Measurements from ENCODE around the gene HBB.

Gene HBB

DNA sequence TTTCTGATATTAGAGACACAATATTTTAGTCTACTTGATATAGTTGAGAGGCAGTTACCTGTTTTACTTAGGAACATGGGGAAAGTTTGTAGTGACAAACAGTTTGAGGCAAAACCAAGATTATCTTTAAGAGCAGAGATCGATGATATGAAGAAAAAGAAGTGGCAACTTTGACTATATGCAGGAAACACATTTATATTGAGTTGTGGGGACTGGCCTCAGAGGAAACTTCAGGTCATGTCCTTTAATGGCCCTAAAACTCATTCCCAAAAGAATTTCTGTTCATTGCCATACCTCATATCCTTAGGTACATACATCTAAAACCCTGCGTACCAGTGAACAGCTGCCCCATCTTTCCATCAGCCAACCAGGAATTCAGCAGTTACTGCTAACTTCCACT, 18.3 kb upstream of the HBB start:
- TF ChIP-seq, protein P1, sequence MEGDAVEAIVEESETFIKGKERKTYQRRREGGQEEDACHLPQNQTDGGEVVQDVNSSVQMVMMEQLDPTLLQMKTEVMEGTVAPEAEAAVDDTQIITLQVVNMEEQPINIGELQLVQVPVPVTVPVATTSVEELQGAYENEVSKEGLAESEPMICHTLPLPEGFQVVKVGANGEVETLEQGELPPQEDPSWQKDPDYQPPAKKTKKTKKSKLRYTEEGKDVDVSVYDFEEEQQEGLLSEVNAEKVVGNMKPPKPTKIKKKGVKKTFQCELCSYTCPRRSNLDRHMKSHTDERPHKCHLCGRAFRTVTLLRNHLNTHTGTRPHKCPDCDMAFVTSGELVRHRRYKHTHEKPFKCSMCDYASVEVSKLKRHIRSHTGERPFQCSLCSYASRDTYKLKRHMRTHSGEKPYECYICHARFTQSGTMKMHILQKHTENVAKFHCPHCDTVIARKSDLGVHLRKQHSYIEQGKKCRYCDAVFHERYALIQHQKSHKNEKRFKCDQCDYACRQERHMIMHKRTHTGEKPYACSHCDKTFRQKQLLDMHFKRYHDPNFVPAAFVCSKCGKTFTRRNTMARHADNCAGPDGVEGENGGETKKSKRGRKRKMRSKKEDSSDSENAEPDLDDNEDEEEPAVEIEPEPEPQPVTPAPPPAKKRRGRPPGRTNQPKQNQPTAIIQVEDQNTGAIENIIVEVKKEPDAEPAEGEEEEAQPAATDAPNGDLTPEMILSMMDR (IDR thresholded peaks at IDR 0.05; ENCODE audit: low read length, missing control alignments), result no peak
- H3K4me3 ChIP-seq (replicated peaks; ENCODE audit: low read depth, low read length), result no peak overlapping the region
- no peak for DNase-seq (ENCODE audit: low read depth)

DNA sequence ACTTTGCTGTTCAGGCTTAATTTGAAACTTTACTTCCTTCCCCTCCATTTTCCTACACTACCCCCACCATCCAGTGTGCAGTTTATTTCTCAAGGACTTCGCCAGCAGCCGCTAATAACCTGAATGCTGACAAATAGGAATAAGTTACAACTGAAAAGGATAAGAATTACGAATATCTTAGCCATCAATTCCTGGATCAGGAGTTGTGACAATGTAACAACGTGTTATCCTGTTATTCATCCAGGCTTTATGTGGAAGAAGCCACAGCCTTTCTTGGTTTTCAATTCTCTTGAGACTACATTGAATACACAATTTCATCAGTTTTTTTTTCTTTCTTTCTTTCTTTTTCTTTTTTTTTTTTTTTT, 16.9 kb upstream of the HBB start:
- TF ChIP-seq, protein P1 (IDR thresholded peaks at IDR 0.05; ENCODE audit: low read length, missing control alignments), result no peak
- DNase-seq (ENCODE audit: low read depth), result no peak
- H3K4me3 ChIP-seq (replicated peaks; ENCODE audit: low read depth, low read length), result no peak overlapping the region

DNA sequence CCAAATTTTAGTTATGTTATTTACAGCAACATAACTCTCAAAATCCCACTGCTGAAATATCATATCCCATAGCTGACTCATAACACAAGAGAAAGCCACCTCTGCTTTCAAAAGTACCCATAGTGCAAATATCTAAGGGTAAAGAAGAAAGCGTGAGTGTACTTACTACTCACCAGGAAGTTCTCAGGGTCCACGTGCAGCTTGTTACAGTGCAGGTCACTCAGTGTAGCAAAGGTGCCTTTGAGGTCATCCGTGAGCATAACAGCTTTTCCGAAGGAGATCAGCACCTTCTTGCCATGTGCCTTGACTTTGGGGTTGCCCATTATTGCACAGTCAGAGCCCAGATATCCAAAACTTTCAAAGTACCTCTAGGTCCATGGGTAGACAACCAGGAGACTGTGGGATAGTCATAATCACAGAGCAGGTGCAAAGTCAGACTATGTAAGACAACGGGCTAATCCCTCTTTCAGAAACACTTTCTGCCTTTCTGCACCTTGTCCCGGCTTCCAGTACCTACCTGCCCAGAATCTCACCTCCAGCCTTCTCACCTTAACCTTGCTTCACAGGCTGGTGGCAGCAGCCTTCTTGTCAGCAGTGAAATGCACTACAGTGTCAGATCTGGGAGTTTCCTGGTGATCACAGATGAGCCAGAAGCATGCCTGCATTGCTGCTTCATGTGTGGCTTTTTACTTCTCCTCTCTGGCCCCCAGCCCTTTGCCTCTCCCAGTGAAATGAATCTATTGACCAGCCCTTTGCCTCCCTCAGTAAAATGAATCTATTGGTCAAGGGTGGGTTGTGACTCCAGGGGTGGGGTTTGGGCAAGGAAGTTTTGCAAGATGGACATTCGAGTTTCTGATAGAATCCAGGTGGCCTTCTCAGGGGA, 16.3 kb upstream of the HBB start:
- H3K4me3 ChIP-seq (replicated peaks; ENCODE audit: low read depth, low read length), result no peak overlapping the region
- DNase-seq (ENCODE audit: low read depth), result no peak
- TF ChIP-seq, protein P1 (IDR thresholded peaks at IDR 0.05; ENCODE audit: low read length, missing control alignments), result no peak

GRCh38 chr11:5242208-5242607, 15.3 kb upstream of the HBB start:
- TF ChIP-seq, protein P1 (IDR thresholded peaks at IDR 0.05; ENCODE audit: low read length, missing control alignments), result no peak
- no peak for DNase-seq (ENCODE audit: low read depth)
- no peak overlapping the region for H3K4me3 ChIP-seq (replicated peaks; ENCODE audit: low read depth, low read length)

DNA sequence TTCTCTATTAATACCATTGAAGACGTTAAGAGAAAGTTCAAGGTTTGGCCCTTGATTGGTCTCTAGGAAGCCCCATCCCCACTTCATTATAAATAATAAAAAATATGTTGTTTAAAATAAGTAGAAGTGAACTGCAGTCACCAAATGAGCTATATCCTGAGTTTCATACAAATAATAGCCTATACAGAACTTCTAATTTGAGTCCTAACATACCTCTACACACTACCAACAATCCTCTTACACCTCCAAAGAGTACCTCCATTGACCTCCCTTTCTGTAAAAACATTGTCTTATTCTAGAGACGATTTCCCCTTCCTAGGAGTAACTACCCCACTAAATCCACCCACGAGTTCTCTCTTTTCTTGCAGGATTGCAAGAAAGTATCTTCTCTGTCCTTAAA, 14.6 kb upstream of the HBB start:
- TF ChIP-seq, protein P1 (IDR thresholded peaks at IDR 0.05; ENCODE audit: low read length, missing control alignments), result no peak
- no peak overlapping the region for H3K4me3 ChIP-seq (replicated peaks; ENCODE audit: low read depth, low read length)
- no peak for DNase-seq (ENCODE audit: low read depth)

DNA sequence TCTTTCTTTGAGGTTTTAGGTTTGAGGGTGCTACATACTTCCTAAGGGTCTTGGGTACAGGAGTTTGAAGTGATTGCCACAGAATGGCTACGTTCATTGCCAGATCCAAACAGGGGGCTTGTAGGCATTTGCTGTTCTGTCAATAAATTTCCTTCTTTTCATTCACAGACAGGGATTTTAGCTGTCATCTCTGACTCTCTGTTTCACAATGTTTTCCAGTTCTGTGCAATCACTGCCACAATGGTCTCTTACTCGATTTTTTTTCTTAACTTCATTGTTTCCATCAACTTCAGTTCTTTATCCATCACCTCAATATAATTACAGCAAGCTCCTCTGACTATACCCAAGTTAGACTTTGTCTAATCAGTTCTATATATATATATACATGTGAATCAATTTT, 13.6 kb upstream of the HBB start:
- no peak for DNase-seq (ENCODE audit: low read depth)
- TF ChIP-seq, protein P1 (IDR thresholded peaks at IDR 0.05; ENCODE audit: low read length, missing control alignments), result no peak
- no peak overlapping the region for H3K4me3 ChIP-seq (replicated peaks; ENCODE audit: low read depth, low read length)

GRCh38 chr11:5240056-5240455, 13.2 kb upstream of the HBB start:
- DNase-seq (ENCODE audit: low read depth), result no peak
- no peak overlapping the region for H3K4me3 ChIP-seq (replicated peaks; ENCODE audit: low read depth, low read length)
- TF ChIP-seq, protein P1 (IDR thresholded peaks at IDR 0.05; ENCODE audit: low read length, missing control alignments), result no peak

All from fibroblast of pulmonary artery (primary cell).